Stomach (tissue), 19 donors: ENCODE data around the gene GAN. TPM values are rescaled to one million over a fixed set of nuclear protein-coding genes. Genes with fewer than 3 reads are reported as not detected.

Experiments used
- DNase-seq, 2 donors: peaks; one replicate each; pipeline versions ENCODE4 v3.0.0 to v3.0.0-alpha.2; 2013 to 2019
- H3K27ac ChIP-seq, 5 donors: fragments of 200-600 bp in 4 of 5; sonication (generic) in 4 of 5; one replicate each; pipeline ENCODE4 v1.5.1; 2013 to 2019; ENCODE audit warnings: mild to moderate bottlenecking in 1 of 5, moderate library complexity in 1 of 5
- H3K27me3 ChIP-seq, 3 donors: fragments of 200-600 bp; sonication (generic); one replicate each; pipeline ENCODE4 v1.5.1; 2017 to 2019; ENCODE audit warnings: mixed run types in 1 of 3
- H3K36me3 ChIP-seq, 4 donors: fragments of 200-600 bp; sonication (generic); 1 replicate in 3 of 4; 2 replicates in 1 of 4; pipeline ENCODE4 v1.5.1; 2016 to 2019
- H3K4me1 ChIP-seq, 4 donors: fragments of 200-600 bp; sonication (generic); one replicate each; pipeline ENCODE4 v1.5.1; 2016 to 2019
- H3K4me3 ChIP-seq, 4 donors: fragments of 200-600 bp; sonication (generic) in 3 of 4; one replicate each; pipeline ENCODE4 v1.5.1; 2016 to 2019; ENCODE audit warnings: mild to moderate bottlenecking in 1 of 4
- H3K9me3 ChIP-seq, 4 donors: fragments of 200-600 bp; sonication (generic); one replicate each; pipeline ENCODE4 v1.5.1; 2016 to 2019
- CTCF ChIP-seq, 7 experiments: fragments of 450-650 bp in 4 of 7; fragments of 200-600 bp in 3 of 7; sonication (generic) in 3 of 7; IDR thresholded peaks; one replicate each; pipeline ENCODE4 v1.5.1; 2016 to 2019; ENCODE audit warnings: antibody characterized with exemption in 7 of 7, control low read depth in 2 of 7, mild to moderate bottlenecking in 1 of 7
- EP300 ChIP-seq: sonication (generic); formaldehyde crosslinking; IDR thresholded peaks from one replicate; pipeline ENCODE4 v1.6.1; 2017; ENCODE audit warnings: antibody characterized with exemption
- POLR2A ChIP-seq, 4 donors: fragments of 450-650 bp; IDR thresholded peaks; one replicate each; pipeline ENCODE4 v1.6.1; 2016; ENCODE audit warnings: antibody characterized with exemption in 4 of 4, control low read depth in 2 of 4, mild to moderate bottlenecking in 1 of 4, moderate library complexity in 1 of 4
- POLR2AphosphoS5 ChIP-seq, 3 donors: sonication (generic); formaldehyde crosslinking; IDR thresholded peaks; one replicate each; pipeline ENCODE4 v1.6.1; 2016; ENCODE audit warnings: antibody characterized with exemption in 3 of 3
- WGBS, 5 donors: extraction: QIAGEN DNeasy Blood & Tissue Kit in 3 of 5; methylation state at CpG; one replicate each; pipeline versions ENCODE4 v1.1.5 to v1.1.7; 2013 to 2018; 5-methylcytosine and 5-hydroxymethylcytosine counted together
- intact Hi-C: fragments of 100-400 bp; cut with DNase I; formaldehyde crosslinking; loops from one replicate; pipeline ENCODE4 v1.15.1; 2023; ENCODE audit warnings: low total_unique reads
- long read RNA-seq, 10 donors: transcript quantifications; one replicate each; lab custom pipeline, GENCODE V29; 2026
- polyA plus RNA-seq, 3 donors: library from polyadenylated mRNA; stranded (reverse); fragments of 200-250 nt; gene quantifications; one replicate each; pipeline ENCODE4 v1.2.3, GENCODE V29; 2013
- total RNA-seq, 5 donors: library from RNA; depleted of rRNA; stranded (reverse); fragments of >200 nt; gene quantifications; one replicate each; pipeline versions ENCODE4 v1.1.0 to v1.2.3, GENCODE V29; 2014 to 2016
- donor health status: healthy with polysubstance abuse.
- donor health status: Bipolar disorder and iron deficiency.
- donor health status: healthy.

Gene GAN
- total RNA-seq: 10 to 100 TPM in 4 of 5 donors, 1 to 10 TPM in 1; 3.6 to 38.5 (median 12.3) TPM
- polyA plus RNA-seq: 1 to 10 TPM in 1 of 3 donors, under 1 TPM in 2; 0.56 to 2.3 (median 0.76) TPM
- long read RNA-seq, donor 1: 0 reads
- long read RNA-seq, donor 2: 0 reads
- long read RNA-seq, donor 3: 0 reads
- long read RNA-seq, donor 4: 0 reads
- long read RNA-seq, donor 5: 0 reads
- long read RNA-seq, donor 6: 0 reads
- long read RNA-seq, donor 7: 0 reads
- long read RNA-seq, donor 8: 0 reads
- long read RNA-seq, donor 9: 0 reads
- long read RNA-seq, donor 10: 0 reads

GRCh38 chr16:81314603-81315270 lies at the start of gene GAN:
GAN (plus strand) TSS chr16:81314962; CDS start chr16:81315114, 152 bp downstream.
- Histone ChIP-seq H3K27me3 (no peaks in the 10 kb centered on the region), H3K9me3 (no peaks in the 10 kb centered on the region), H3K36me3 (no peaks in the 10 kb centered on the region), H3K4me1 (peaks cover 8 to 80% (median 52%) of the 10 kb centered on the region in 4 donors), H3K4me3 (peak within 1 kb of the TSS; percentile 67 to 97 (median 95)), H3K27ac (peak within 1 kb of the TSS; percentile 92 to 97 (median 95))
- WGBS, 5 donors: 0 to 1% (median 0%) methylated on average over 23 to 75 of the region's 75 CpGs
- peak; percentile 96 to 99 for DNase-seq
- TF ChIP-seq CTCF (IDR thresholded peaks at IDR 0.05): no peak
- TF ChIP-seq EP300: no peak
- TF ChIP-seq POLR2AphosphoS5 (IDR thresholded peaks at IDR 0.05): peak in 2 of 3 donors; percentile 92 to 98
- TF ChIP-seq POLR2A (IDR thresholded peaks at IDR 0.05): peak in 2 of 4 donors; percentile 65 to 67
- intact Hi-C loops: no loop called here

GRCh38 chr16:81265052-81265451 lies 49.7 kb upstream of the GAN start:
- WGBS, 5 donors: 92 to 100% (median 96%) methylated on average over 2 of the region's 2 CpGs

GRCh38 chr16:81265658-81266451 lies 48.9 kb upstream of the GAN start:
- peaks cover 15 to 35% (median 29%) of the 10 kb centered on the region in 4 donors for H3K4me1 ChIP-seq
- no peaks in the 10 kb centered on the region for H3K27me3 ChIP-seq
- WGBS, 5 donors: 42 to 61% (median 51%) methylated on average over 5 of the region's 5 CpGs
- no peak for TF ChIP-seq CTCF (IDR thresholded peaks at IDR 0.05)
- no peak for TF ChIP-seq POLR2A (IDR thresholded peaks at IDR 0.05)
- no peak for TF ChIP-seq EP300
- peak; percentile 43 to 80 (median 74) for TF ChIP-seq POLR2AphosphoS5 (IDR thresholded peaks at IDR 0.05)
- H3K27ac ChIP-seq: peak overlapping the region; percentile 74 to 83 (median 78)
- H3K9me3 ChIP-seq: no peaks in the 10 kb centered on the region
- intact Hi-C loops: no loop called here
- peak; percentile 81 to 93 for DNase-seq
- no peak overlapping the region for H3K4me3 ChIP-seq
- H3K36me3 ChIP-seq: no peaks in the 10 kb centered on the region

More at GRCh38 chr16:81265052-81265451, 49.7 kb upstream of the GAN start:
- H3K4me3 ChIP-seq: no peak overlapping the region
- no peaks in the 10 kb centered on the region for H3K27me3 ChIP-seq
- H3K36me3 ChIP-seq: no peaks in the 10 kb centered on the region
- H3K9me3 ChIP-seq: no peaks in the 10 kb centered on the region
- intact Hi-C loops: no loop called here
- no peak for TF ChIP-seq EP300
- no peak for TF ChIP-seq CTCF (IDR thresholded peaks at IDR 0.05)
- TF ChIP-seq POLR2A (IDR thresholded peaks at IDR 0.05): no peak
- TF ChIP-seq POLR2AphosphoS5 (IDR thresholded peaks at IDR 0.05): no peak
- H3K4me1 ChIP-seq: peaks cover 15 to 35% (median 29%) of the 10 kb centered on the region in 4 donors
- DNase-seq: no peak
- no peak overlapping the region for H3K27ac ChIP-seq

GRCh38 chr16:81266680-81267095 lies 48.1 kb upstream of the GAN start:
- no peaks in the 10 kb centered on the region for H3K27me3 ChIP-seq
- H3K4me3 ChIP-seq: no peak overlapping the region
- H3K4me1 ChIP-seq: peaks cover 15 to 35% (median 27%) of the 10 kb centered on the region in 4 donors
- TF ChIP-seq POLR2AphosphoS5 (IDR thresholded peaks at IDR 0.05): peak in 2 of 3 donors; percentile 55 to 71
- no peak for TF ChIP-seq EP300
- no peak for TF ChIP-seq POLR2A (IDR thresholded peaks at IDR 0.05)
- whole genome bisulfite sequencing, 5 donors: 15 to 35% (median 27%) methylated on average over 7 of the region's 7 CpGs
- H3K36me3 ChIP-seq: no peaks in the 10 kb centered on the region
- no peaks in the 10 kb centered on the region for H3K9me3 ChIP-seq
- DNase-seq: peak; percentile 69 to 85
- intact Hi-C loops: no loop called here
- H3K27ac ChIP-seq: peak overlapping the region; percentile 74 to 83 (median 78)
